Measurements from ENCODE around the gene TTC3.

DNA sequence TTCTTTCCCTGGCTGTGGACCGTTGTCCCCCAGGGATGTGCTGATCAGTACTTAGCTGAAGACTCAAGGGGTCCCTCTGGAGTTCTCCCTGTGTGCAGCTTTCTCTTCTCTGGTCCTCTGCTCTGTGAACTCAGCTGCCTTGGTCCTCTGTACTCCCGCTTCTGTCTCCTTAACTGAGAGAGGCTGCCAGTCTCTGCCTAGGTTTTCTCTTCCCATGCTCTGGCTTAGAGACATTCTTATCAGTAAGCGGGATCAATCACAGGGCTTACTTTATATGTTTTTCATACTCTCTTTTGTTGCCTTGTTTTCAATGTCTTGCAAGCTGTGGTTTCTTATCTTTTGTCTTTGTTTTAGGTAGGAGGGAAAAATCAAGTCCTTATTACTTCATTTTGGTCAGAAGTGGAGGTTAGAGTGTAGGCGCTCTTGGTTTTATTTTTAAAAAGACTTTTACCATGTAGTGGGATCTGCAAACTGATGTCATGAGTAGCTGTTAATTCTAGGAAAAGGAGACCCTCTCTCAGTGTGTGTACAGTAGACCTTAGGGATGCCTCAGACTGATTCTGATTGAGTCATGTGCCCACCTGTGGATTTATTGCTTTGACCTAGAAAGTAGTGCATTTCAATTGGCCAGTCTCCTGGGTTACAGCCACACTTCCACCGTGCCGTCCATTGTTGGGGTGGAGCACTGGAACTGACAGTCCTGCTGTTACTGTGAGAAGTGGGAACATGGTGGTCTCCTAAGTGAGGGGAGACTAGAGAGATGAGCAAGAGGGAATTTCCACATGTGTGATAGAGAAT is 46.6 kb downstream of the TTC3 start:
- TF ChIP-seq GATA2 (IDR thresholded peaks at IDR 0.05; ENCODE audit: low read depth, low read length) (no peak), GATA3 (IDR thresholded peaks at IDR 0.05; ENCODE audit: low read depth, low read length) (no peak)
